Stimulated activated CD8-positive, alpha-beta memory T cell treated with anti-CD3 and anti-CD28 coated beads, Interleukin-12 subunit alpha, Interleukin-12 subunit beta, amount 100 ng/mL, for 1 hour (primary cell): ENCODE data around the gene ENO3.

Source experiments
- DNase-seq: peaks from one replicate; pipeline ENCODE4 v3.0.0-alpha.2; 2020; ENCODE audit warnings: low read depth

Gene ENO3

DNA sequence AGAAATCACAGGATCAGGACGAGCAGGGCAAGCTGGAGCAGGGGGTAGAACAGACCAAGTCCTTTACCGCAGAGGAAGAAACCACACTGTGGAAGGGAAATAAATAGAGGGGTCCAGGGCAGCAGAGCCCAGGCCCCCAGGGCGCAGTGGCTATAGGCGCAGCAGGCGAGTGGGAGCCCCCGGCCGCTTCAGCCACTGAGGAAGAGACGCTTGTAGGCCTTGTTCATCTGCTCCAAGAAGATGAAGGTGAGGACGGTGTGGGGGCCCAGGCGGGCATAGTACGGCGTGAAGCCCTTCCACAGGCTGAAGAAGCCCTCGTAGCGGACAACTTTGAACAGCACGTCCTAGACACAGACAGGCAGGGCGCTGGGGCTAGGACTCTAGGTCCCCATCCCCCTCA lies 13.4 kb upstream of the ENO3 start:
- DNase-seq = no peak

GRCh38 chr17:4938069-4938491 lies 12.8 kb upstream of the ENO3 start:
- DNase-seq = no peak

- no peak for DNase-seq
These were observed 12.0 kb upstream of the ENO3 start for GRCh38 chr17:4938688-4939545.

- DNase-seq = no peak
These were observed 11.4 kb upstream of the ENO3 start for GRCh38 chr17:4939546-4939795.

GRCh38 chr17:4939796-4940554 lies 10.9 kb upstream of the ENO3 start, which contains the start of the genes RNF167 and SLC25A11:
RNF167 (plus strand) TSS chr17:4940268; CDS start chr17:4940910, 642 bp downstream.
SLC25A11 (minus strand) TSS chr17:4940046; CDS start chr17:4939910, 136 bp downstream.
- DNase-seq = peak; percentile 92

DNA sequence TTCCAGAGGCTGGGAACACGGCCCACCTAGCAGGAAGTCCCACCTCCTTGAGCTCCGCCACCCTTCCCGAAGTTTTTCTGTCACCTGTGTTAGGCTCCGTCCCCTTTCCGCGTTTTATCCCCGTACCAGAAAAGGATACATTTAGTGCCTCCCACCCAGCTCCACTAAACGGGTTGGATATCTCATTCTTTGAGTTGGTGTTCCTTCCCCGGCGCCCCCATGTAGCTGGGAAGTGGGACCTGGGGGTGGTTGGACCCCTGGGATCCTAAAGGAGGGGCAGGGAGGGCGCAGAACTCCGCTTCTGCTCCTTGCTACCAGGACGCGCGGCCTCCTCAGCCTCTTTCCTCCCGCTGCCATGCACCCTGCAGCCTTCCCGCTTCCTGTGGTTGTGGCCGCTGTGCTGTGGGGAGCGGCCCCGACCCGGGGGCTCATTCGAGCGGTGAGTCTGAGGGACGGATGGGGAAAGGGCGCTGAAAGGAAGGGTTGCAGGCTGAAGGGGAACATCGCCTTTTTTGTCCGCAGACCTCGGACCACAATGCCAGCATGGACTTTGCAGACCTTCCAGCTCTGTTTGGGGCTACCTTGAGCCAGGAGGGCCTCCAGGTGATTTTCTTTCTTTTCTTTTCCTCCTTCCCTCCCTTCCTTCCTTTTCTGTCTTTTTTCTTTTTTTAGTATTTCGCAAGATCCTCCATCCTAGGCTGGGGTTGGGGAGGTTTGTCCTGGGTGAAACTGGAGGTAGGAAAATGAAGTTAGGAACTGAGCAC lies 10.2 kb upstream of the ENO3 start:
- no peak for DNase-seq

DNA sequence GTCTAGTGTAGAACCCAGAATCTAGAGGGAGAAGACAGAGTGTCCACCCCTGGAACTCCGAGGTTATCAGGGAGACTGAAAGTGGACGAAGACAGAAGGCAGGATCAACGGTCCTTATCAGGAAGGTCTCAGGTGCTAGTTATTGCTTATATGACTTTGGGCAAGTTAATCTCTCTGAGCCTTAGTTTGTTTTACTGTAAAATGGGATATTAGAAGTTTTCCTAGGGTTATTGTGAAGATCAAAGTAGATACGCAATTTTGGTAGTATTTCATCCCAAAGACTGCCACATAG lies 9.7 kb upstream of the ENO3 start:
- DNase-seq = no peak

- no peak for DNase-seq
These were observed 8.0 kb upstream of the ENO3 start for GRCh38 chr17:4942760-4943508.

DNA sequence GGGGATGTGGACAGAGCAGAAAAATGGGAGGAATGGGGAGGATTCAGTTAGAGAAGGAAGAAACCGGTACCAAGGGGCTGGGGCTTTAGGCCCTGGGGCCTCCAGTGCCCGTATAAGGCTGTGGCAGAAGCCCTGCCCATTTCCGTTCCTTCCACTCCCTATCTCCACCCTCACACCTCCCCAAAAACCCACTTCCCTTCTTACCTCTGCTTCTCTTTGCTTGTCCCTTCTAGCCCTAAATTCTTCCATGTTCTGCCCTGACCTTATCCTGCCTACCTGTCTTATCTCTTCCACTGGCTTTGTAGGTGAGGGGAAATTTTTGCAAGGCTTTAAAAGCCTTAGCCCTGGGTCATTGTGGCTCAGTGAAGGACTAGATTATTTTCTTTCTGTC lies 6.8 kb upstream of the ENO3 start:
- DNase-seq = no peak

DNA sequence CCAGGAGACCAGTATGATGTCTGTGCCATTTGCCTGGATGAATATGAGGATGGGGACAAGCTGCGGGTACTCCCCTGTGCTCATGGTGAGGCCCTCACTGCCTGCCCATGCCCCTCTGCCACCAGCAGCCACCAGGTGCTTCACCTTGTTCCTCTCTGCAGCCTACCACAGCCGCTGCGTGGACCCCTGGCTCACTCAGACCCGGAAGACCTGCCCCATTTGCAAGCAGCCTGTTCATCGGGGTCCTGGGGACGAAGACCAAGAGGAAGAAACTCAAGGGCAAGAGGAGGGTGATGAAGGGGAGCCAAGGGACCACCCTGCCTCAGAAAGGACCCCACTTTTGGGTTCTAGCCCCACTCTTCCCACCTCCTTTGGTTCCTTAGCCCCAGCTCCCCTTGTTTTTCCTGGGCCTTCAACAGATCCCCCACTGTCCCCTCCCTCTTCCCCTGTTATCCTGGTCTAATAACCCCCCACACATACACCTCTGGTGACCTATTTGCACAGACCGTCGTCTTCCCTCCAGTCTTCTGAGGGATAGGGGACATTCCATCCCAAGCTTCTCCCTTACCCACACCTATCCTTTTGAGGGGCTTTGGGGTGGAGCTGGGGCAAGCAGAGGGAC lies 6.3 kb upstream of the ENO3 start:
- no peak for DNase-seq

- DNase-seq = peak; percentile 69
These were observed 5.6 kb upstream of the ENO3 start for GRCh38 chr17:4945176-4945943.

- no peak for DNase-seq
These were observed 5.0 kb upstream of the ENO3 start for GRCh38 chr17:4945944-4946280.

DNA sequence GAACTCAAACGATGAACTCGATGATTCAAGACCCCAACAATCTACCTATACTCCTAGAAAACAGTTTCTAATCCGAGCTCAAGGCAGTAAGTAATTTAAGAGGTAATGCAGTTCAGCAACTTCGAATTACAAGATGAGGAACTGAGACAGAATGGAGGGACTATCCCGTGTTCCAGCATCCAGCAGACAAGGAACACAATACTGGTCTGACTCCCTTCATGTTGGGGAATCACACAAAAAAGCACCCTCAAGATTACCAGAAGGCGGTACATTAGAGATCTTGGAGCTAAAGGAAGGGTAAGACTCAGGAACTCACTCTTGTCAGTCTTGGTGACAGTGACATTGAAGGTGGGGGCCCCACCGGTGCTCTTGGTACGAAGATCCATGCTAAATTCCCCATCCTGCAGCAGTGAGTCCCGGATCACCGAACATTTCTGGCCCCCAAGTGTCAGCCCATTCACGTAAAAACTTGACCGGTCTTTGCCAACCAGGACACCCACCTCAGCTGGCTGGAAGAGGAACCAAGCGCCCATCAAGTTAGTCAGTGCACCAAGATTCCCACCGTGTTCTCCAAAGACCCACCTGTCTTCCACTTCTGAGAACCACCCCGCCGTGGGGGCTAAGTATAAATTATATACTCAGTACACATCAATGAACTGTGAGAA lies 4.5 kb upstream of the ENO3 start:
- DNase-seq = no peak

- no peak for DNase-seq
These were observed 3.9 kb upstream of the ENO3 start for GRCh38 chr17:4947010-4947410.

DNA sequence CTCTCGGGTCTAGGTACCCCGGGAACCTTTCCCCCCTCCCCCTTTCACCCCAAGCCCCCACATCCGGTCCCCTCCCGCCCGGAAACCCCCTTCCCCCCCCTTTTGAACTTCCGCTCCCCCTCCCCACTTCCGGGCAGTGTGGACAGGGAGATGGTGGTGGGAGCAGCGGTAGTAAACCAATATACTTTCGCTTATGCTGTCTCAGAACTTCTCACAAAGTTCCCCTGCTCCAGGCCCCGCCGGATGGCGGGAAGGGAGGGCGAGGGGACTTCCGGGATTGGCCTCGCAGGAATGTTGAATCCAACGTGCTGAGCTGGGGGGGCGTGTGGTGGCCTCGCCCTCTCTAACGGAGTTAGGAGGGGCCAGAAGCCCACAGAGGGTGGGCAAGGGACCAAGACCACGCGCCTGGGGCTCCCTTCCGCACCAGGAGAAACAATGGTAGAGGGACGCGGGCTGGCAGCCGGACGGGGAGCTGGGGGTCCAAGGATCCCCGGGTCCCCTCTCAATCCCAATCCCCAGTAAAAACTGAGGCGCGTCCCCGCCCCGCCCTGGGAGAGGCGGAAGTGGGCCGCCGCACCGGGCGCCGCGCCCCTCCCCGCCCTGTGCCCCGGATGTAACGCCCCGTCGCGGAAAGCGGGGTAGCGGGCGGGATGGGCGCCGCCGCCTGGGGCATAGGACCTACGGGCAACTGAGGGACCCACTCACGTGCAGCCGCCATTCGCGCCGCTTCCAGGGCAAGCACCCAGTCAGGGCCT lies 3.3 kb upstream of the ENO3 start:
- DNase-seq = peak; percentile 49

- DNase-seq = peak; percentile 86
These were observed 2.6 kb upstream of the ENO3 start, which contains the start of gene PFN1 for GRCh38 chr17:4948166-4948930. PFN1 (minus strand) TSS chr17:4948530; CDS start chr17:4948394, 136 bp downstream.

- peak; percentile 50 for DNase-seq
These were observed 2.0 kb upstream of the ENO3 start for GRCh38 chr17:4948931-4949320.

DNA sequence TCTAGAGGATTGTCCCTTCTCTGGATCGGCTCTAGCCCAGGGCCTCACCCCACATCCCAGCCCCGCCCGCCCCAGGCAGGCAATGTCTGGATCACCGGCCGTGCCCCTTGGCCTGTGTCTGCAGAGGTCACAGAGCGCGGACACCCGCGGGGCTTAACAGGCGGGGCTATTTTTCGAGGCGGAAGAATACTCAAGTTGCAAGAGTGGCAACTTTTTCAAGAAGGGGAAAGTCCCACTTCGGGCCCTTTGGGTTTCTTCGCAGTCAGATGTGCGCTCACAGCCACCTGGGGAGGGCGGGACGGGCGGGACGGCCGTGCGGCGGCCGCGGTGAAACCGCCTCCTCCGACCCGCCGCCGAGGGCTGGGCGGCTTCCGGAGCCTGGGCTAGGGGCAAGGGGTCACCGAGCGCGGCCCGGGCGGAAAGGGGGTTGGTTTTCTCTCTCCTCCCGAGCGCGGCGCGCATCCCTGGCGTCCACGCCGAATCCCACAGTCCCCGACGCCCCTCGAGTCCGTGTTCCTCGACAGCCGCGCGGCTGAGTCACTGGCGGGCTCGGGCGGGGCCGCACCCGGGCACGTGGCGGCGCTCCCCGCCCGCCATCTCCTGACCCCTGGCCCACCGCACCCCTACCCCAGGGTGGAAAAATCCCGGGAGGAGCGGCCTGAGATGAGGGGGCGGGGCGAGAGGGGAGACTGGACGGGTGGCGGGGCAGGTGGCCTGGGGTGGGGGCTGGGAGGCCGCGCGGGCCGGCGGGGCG lies 1.4 kb upstream of the ENO3 start:
- DNase-seq = peak; percentile 60
